Measurements from ENCODE around the gene MALAT1.

MALAT1 gene

GRCh38 chr11:65540290-65541092, 41.6 kb downstream of the MALAT1 start:
- peak; percentile 84 to 93 for DNase-seq

DNA sequence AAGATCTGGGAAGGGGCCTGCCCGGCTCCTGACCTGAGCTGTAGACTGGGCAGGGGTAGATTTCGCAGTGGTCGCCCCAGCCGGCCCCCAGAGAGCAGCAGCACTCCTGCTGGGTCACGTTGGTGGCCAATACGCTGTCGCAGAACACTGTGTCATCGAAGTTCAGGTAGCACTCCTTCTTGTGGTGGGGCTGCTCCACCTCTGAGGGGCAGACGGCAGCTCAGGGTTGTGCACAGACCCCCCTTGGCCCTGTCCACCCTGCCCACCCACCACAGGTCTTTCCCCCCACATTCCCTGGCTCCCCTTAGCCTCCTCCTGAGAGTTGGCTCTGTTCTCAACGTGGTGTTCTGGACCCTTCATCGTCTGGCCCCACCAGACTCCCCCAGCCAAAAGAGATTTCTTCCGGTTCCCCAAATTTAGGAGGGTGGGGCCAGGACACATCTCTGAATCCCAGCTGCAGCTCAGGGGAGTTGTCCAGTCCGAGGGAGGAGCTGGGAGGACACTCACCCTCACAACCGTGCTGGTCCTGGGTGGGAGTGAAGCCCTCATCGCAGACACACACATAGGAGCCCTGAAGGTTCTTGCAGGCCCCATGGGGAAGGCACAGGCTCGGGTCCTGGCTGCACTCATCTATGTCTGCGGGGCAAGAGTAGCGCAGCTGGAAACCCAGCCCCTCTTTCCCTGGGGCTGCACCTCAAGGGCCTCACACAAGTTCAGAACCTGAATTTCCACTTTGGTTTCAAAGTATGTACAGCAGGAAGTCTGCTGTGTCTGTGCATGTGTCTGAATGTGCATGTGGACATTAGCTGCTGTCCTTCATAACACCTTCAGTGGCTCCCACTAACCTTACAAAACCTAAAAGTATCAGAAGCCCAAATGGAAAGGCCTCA, 42.5 kb downstream of the MALAT1 start:
- no peak for DNase-seq

DNA sequence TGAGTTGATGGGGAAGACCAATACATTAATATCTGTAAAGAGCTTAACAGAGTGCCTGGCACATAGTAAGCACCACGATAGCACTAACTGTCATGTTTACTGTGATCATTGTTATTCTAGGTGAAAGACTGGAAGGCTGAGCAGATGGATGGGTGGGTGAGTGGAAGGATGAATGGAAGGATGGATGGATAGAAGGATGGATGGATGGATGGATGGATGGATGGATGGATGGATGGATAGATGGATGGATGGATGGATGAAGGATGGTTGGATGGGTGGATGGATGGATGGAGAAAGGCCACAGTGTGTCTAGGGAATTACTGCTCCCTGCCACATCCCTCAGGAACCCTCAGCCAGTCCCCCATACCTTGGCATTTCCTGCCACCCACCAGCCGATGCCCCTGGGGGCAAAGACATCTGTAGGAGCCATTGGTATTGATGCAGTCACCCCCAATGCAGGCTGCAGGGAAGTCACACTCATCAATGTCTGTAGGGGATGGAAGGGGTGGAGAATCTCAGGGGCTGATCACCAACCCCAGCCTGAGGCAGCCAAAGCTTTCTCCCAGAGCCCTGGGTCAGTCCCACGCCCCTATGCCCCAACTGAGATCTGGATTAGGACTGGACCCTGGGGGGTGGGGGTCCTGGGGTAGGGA, 44.0 kb downstream of the MALAT1 start:
- DNase-seq: no peak

DNA sequence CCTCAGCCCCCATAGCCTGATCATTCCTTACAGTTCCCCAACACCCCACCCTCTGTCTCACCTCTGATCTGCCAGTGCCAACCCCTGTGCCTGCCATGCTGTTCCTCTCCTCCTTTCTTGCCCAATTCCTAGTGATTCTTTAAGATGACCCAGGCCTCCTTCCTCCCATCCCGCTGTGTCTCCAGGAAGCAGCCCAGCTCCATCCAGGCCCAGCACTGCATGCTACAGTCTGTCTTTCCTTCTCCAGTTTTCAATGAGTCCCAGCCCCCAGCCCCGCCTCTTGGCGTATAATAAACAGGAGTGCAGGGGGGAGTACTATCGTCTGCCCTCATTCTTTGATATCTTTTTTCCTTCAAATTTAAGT, 47.0 kb downstream of the MALAT1 start:
- DNase-seq: no peak

DNA sequence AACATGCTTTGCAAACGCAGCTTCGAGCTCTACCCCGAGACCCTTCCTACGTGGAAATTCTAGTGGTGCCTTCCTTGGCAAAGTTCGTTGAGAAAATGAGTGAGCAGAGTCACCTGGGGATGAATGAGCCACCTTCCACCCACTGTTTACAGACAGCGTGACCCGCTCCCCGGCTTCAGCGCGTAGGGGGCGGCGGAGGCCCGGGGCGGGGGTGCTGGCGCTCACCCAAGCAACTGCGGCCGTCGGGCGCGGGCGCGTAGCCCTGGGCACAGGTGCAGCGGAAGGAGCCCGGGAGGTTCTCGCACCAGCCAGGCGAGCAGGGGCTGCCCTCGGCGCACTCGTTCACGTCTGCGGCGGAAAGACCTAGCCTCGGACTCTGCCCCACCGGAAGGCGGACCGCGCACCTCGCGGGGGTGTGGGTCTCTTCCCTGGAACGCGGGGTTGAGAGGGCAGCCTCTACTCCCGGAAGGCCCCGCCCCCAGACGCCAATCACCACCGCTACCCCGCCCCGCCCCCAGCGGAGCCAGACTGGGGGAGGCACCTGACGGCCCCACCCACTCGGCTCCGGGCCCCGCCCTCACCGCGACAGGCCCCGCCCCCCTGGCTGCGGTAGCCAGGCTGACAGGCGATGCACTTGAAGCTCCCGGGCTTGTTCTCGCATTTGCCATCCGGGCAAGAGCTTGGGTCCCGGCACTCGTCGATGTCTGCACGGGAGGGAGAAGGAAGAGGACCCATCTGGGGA, 47.5 kb downstream of the MALAT1 start:
- peak; percentile 99 to 100 for DNase-seq

DNA sequence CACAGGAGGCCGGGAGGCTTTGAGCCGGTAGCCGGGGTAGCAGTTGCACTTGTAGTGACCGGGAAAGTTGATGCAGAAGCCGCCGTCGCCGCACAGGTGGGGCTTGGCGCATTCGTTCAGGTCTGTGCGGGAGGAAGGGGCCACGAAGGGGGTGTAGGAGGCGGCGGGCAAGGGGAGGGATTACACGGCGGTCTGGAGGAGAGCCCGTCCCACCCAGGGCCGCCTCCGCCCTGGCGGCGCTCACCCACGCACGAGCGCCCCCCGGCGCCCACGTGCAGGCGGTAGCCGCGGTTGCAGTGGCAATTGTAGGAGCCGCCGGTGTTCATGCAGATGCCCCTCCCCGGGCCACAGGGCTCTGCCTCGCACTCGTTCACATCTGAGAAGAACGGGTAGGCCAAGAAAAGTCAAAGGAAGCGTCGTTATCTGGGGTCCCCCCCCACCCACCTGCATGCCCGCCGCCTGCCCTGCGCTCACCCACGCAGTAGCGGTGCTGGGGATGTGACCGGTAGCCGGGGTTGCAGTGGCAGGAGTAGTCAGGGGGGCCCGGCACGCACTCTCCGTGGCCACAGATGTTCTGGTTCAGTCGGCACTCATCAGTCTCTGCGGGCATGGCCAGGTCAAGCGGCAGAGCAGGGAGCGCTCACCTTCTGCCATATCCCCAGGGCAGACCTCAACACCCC, 48.7 kb downstream of the MALAT1 start:
- DNase-seq: no peak

DNA sequence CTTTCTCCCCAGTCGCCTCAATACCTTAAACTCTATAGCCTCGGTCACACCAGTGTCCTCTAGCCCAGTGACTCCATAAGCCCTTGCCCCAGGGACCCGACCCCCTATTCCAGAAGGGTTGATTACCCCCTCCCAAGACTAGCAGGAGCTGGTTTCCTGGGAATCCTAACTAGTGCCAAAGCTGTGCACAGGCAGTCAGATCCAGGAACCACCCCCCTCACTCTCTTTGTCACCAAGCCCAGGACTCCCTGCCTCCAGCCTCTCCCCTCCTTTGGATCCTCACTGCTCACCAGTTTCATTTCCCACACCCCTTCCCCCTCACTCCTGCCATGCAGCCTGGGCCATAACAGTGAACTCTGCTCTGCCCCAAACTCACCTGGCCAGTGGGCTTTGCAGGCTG, 49.5 kb downstream of the MALAT1 start:
- no peak for DNase-seq

- no peak for DNase-seq
Measured at GRCh38 chr11:65549096-65549495, 50.3 kb downstream of the MALAT1 start.

- peak; percentile 46 to 61 for DNase-seq
Measured at GRCh38 chr11:65551572-65552387, 52.9 kb downstream of the MALAT1 start.

GRCh38 chr11:65552388-65552951, 53.6 kb downstream of the MALAT1 start:
- DNase-seq: no peak

GRCh38 chr11:65553301-65554001, 54.6 kb downstream of the MALAT1 start:
- peak in 1 of 2 donors; percentile 56 for DNase-seq

- no peak for DNase-seq
Measured at GRCh38 chr11:65554057-65554818, 55.4 kb downstream of the MALAT1 start.

GRCh38 chr11:65554842-65555430, 56.1 kb downstream of the MALAT1 start:
- no peak for DNase-seq

DNA sequence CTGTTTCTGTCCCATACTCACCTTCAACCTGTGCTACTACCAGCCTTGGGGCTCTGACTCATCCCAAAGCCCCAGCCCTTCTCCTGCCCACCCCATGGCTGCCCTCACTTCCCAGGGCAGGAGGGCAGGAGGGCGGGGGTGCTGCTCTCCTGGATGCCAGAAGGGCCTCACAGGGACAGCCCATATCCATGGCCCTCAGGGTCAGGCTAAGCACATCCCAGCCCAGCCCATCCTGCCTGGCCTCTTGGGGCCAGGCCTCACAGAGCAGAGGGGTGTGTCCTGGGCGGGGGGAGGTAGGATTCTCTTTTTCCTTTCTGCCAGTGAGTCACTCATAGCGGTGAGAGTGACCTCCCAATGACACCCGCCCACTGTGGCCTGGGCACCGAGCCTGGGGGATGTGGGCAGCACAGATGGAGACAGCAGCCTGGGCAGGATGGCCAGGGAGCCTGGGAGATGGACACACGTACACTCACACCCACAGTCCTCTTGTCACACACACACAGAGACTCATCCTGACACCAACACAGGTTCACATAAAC, 56.9 kb downstream of the MALAT1 start:
- no peak for DNase-seq

All from stimulated activated CD4-positive, alpha-beta T cell treated with anti-CD3 and anti-CD28 coated beads, Interleukin-2, amount 100 ng/mL, for 48 hours (primary cell).